ENCODE data around the gene POLE.
"Not testable (repeated sequence)": the region's sequence is repeated elsewhere in the genome, so short reads cannot be mapped to it uniquely, and the experiment has no call there.

POLE gene

GRCh38 chr12:132610866-132611602 is 76.1 kb downstream of the POLE start:
- DNase-seq = no peak

DNA sequence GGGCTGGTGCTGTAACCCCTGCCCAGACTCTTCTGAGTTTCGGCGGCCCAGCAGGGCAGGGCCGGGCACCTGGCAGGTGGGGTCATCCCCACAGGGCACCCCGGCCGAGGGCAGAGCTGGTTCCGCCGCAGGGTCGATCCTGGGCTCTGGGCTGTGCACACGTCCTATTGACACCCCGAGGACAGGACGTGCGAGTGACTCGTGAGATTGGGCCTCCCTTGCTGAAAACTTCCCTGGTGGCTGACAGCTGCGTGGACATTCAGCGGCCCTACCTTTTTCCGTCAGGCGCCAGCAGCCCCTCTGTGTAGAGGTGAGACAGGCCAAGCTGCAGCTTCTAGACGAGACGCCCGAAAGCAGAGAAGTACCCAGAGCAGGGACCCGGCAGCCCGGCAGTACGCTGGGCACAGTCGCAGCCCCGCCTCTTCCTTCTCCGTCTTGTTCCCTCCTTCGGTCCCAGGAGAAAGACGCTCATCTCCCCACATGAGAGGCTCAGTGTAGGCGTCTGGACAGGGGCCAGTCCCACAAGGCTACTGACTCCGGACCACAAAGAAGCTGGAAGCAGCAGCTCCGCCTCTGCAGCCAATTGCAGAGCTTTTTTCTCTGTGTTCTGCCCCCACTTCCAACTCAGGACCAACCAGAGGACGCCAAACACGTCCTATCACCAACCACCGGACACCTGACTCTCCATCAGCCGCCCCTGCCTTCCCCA is 76.9 kb downstream of the POLE start, which contains the start of gene LRCOL1:
LRCOL1 (minus strand) TSS at position 532 of the 709 bp plus-strand sequence. CDS start 4,331 bp downstream, outside the sequence.
- peak in 1 of 2 experiments; percentile 47 for DNase-seq

GRCh38 chr12:132608231-132609171 is 78.6 kb downstream of the POLE start:
- no peak for DNase-seq

GRCh38 chr12:132606927-132607326 is 80.2 kb downstream of the POLE start:
- no peak for DNase-seq

GRCh38 chr12:132606466-132606865 is 80.7 kb downstream of the POLE start:
- peak in 1 of 2 experiments; percentile 37 for DNase-seq

DNA sequence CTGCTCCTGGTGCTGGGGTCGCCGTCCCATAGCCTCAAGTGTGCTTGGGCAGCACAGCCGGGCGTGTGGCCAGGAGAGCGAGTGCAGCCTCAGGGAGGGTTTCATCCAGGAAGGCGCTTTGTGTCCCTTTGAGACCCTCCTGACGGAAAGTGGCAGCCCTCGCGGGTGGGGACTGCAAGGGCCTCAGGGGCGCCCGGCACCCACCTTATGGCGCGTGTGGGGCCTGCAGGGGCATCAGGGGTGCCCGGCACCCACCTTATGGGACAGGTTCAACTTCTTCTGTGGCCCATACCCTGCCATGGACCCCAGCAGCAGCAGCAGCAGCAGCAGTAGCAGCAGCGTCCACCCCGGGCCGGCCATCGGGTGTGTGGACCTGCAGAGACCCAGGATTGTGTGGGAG is 81.2 kb downstream of the POLE start:
- no peak for DNase-seq

DNA sequence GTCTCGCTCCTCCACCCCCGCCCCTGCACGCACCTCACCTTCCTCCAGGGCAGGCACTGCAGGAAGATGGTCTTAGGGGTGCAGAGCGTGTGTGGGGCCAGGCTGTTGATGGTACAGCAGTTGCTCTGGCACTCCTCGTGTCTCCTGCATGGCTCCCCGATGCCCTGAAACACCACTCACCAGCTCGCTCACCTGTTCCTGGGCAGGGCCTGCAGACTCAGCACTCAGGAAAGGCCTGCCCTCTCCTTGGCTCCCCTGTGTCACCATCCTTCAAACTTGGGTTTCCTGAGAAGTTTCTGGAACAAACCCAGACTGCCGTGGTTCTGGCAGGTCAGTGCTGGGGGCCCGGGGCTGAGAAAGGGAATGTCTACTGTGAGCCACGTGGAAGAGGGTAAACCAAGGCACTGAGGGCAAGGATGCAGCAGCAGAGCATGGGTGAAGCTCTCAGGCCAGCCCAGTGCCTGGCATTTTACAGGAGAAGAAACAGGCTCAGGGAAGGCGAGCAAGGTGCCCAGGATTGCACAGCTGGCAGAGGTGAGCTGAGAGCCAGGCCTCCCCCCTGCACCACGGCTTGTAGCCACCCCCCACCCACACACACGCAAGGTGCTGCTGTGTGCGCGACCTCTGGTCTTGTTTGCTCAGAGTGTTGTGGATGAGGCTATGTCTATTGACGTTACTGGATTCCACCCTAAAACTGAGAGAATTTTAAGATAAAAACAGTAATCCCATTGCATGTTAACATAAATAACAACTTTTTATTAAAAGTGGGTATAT is 82.3 kb downstream of the POLE start:
- no peak for DNase-seq

DNA sequence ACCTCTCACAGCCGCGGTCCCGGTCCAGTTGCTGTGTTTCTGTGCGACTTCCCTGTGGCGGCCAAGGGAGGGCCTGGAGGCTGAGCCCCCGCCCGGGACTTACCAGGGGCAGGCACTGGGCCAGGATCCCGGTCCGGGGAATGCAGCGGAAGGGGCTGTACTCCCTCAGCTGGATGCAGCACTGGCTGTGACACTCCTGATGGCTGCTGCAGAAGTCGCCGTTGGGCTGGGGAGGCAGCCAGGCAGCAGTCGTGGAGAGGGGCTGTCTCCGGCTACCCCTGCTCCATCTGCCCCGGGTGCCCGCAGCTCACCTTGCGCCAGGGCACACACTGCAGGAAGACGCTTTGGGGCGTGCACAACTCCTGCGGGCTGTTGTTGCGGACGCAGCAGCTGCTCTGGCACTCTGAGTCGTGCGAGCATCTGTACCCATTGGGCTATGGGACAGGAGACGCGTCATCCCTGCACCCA is 83.0 kb downstream of the POLE start:
- peak in 1 of 2 experiments; percentile 37 for DNase-seq

DNA sequence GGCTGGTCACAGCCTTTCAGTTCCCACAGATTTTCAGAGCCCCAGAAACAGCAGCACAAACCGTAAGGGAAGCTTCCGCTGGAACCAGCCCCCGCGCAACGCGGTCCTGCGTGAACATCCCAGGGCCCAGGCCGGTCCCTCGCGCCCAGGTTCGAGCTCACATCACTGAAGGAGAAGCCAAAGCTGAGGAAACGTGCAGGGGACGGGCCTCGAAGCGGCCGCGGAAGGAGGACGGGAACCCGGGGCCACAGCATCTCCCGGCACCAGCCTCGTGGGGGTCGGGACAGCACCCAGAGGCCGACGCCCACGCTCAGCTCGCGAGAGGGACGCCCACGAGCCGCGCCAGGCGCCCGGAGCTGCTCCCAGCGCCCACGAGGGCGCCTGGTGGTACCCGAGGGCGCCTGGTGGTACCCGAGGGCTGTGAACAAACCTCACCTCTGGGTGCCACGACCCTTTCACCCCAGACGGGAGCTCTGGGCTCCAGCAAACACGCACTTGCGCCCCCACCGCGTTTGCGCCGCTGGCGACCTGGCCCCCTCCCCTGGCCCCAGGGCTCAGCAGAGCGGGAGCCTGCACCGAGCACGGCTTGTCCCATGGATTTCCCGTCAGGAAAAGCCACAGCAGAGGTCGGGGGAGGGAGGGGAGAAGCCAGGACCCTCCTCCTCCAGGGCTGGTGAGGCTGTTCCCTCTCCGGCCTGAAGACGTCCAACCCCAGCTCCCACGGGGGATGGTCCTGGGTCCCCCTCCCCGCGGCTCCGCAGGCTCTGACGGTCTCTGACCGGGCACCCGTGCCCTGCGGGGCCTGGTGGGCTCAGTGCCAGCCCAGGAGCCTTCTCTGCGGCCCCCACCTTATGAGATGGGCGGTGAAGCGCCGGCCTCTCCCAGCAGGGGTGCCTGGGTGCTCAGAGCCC is 83.6 kb downstream of the POLE start:
- no peak for DNase-seq

- DNase-seq = no peak
Observed at GRCh38 chr12:132602572-132603239, 84.4 kb downstream of the POLE start.

DNA sequence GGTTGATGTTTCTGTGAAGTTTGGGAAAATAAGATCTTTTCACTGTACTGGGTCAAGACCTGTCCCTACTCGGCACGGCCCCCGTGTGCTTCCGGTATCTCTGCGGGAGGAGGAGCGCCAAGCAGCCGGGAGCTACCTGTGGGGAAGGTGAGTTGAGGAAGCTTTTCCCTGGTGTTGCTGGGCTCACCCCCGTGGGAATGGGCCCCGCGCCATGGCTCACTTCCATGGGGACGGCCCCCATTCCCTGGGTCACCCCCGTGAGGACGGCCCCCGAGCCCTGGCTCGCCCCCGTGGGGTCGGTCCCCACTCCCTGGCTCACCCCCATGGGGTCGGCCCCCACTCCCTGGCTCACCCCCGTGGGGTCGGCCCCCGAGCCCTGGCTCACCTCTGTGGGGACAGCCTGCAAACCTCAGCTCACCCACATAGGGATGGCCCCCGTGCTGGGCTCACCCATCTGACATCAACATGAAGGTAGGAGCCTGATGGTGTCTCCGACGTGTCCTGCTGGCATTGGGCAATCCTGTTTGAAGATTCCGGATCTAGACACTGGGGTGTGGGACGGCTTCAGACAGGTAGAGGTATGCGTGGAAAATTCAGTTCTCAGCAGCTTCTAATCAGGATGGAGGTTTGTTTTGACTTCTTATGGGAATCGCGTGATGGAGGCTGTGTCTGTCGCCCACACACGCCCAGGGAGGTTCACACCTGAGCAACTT is 85.8 kb downstream of the POLE start:
- no peak for DNase-seq

DNA sequence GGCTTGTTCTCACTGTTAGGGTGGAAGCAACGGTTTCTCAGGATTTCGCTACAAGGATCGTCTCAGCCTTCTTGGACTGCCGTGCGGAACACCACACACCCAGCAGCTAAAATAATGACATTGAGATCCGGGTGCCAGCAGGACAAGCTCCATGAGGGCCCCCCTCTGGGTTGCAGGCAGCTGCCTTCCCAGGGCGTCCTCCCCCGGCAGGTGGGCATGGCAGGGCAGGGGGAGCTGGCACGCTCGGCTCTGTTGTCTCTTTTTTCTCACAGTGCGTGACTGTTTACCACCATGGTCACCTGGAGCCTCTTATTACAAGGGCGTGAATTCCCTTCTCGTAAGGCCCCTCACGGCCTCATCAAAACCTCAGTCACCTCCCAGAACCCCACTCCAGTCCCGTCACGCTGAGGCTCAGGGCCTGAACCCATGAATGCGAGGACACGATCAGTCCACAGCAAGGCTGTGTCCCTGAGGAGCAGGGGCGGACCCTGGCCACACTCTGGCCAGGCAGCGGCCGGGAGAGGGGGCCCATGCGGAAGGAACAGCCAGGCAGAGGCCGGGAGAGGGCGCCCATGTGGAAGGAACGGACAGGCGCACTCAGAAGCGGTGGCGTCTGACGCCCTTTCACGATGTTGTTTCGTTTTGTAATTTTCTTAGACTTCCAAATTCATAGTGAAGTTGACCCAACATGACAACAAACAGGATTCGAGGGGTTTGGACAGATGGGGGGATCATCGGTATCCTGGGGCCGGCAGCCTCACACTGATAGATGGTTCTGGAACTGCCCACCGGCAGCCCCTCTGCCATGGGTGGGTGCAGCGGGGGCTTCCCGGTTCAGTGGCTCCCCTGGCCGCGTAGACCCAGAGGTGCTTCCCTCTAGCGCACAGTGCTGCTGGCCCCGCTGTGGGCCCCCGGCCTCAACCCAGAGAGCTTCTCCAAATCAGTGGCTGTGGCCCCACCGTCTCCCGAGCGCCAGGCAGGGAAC is 86.8 kb downstream of the POLE start:
- DNase-seq = peak; percentile 41 to 69

GRCh38 chr12:132599502-132599901 is 87.6 kb downstream of the POLE start:
- not testable (repeated sequence) for DNase-seq

DNA sequence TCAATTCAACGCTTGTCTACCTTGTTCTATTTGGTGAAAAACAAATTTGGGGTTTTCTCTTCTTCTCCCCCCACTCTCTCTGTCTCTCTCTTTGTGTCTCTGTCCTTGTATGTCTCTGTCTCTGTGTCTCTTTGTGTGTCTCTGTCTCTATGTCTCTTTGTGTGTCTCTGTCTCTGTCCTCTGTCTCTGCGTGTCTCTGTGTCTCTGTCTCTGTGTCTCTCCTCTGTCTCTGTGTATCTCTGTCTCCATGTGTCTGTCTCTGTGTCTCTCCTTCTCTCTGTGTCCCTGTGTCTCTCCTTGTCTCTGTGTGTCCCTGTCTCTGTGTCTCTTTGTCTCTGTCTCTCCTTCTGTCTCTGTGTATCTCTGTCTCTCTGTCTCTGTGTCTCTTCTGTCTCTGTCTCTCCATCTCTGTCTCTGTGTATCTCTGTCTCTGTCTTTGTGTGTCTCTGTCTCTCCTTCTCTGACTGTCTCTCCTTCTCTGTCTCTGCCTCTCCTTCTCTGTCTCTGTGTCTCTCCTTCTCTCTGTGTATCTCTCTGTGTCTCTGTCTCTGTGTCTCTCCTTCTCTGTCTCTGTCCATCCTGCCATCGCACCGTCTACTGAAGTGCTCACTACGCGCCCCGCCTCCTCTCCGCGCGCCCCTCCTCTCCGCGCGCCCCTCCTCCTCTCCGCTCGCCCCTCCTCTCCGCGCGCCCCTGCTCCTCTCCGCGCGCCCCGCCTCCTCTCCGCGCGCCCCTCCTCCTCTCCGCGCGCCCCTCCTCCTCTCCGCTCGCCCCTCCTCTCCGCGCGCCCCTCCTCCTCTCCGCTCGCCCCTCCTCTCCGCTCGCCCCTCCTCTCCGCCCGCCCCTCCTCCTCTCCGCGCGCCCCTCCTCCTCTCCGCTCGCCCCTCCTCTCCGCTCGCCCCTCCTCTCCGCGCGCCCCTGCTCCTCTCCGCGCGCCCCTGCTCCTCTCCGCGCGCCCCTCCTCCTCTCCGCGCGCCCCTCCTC is 89.5 kb downstream of the POLE start:
- no peak for DNase-seq

GRCh38 chr12:132596016-132596415 is 91.1 kb downstream of the POLE start:
- no peak for DNase-seq

DNA sequence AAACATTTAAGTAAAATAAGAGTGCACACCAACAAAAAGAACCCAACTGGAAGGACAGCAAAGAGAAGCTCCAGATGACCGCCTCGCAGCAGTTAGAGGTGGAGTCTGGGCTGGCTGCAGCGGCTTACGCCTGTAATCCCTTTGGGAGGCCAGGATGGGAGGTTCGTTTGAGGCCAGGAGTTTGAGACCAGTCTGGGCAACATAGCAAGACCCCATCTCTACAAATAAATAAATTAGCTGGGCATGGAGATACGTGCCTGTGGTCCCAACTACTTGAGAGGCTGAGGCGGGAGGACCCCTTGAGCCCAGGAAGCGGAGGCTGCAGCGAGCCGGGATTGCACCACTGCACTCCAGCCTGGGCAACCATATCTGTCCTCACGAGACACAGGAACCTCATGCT is 92.0 kb downstream of the POLE start:
- DNase-seq = no peak

- DNase-seq = peak; percentile 94 to 96
Observed at GRCh38 chr12:132593938-132594358, 93.2 kb downstream of the POLE start.
